Measurements from ENCODE around the gene GSAP.
A peak's percentile ranks its signal among the peaks of the same experiment; 100 is the strongest.

The GSAP gene

GRCh38 chr7:77434570-77435275 lies 18.6 kb upstream of the GSAP start:
- peak; percentile 57 for DNase-seq

GRCh38 chr7:77433901-77434300 lies 17.8 kb upstream of the GSAP start:
- no peak for DNase-seq

- DNase-seq, result no peak
Observed at GRCh38 chr7:77430927-77431326, 14.8 kb upstream of the GSAP start.

GRCh38 chr7:77428777-77429231 lies 12.7 kb upstream of the GSAP start:
- no peak for DNase-seq

- DNase-seq, result peak; percentile 90
Observed at GRCh38 chr7:77427996-77428603, 12.0 kb upstream of the GSAP start.

- peak; percentile 71 for DNase-seq
Observed at GRCh38 chr7:77426521-77427051, 10.4 kb upstream of the GSAP start.

GRCh38 chr7:77426052-77426404 lies 9.9 kb upstream of the GSAP start:
- DNase-seq, result no peak

GRCh38 chr7:77425101-77426051 lies 9.2 kb upstream of the GSAP start:
- peak; percentile 91 for DNase-seq

GRCh38 chr7:77422500-77422899 lies 6.4 kb upstream of the GSAP start:
- DNase-seq, result no peak

GRCh38 chr7:77420986-77421672 lies 5.0 kb upstream of the GSAP start:
- no peak for DNase-seq

- DNase-seq, result no peak
Observed at GRCh38 chr7:77420438-77420837, 4.3 kb upstream of the GSAP start.

- no peak for DNase-seq
Observed at GRCh38 chr7:77419102-77419501, 3.0 kb upstream of the GSAP start.

GRCh38 chr7:77417801-77418200 lies 1.7 kb upstream of the GSAP start:
- DNase-seq, result no peak

GRCh38 chr7:77416621-77417371 lies 647 bp upstream of the GSAP start:
- no peak for DNase-seq

- no peak for DNase-seq
Observed at GRCh38 chr7:77415476-77415822, 700 bp downstream of the GSAP start.

GRCh38 chr7:77413861-77414424 lies 2.2 kb downstream of the GSAP start:
- DNase-seq, result peak; percentile 67

GRCh38 chr7:77413128-77413527 lies 3.0 kb downstream of the GSAP start:
- DNase-seq, result no peak

- peak; percentile 95 for DNase-seq
Observed at GRCh38 chr7:77409739-77410547, 6.2 kb downstream of the GSAP start.

- no peak for DNase-seq
Observed at GRCh38 chr7:77409005-77409738, 7.0 kb downstream of the GSAP start.

GRCh38 chr7:77407906-77408305 lies 8.2 kb downstream of the GSAP start:
- DNase-seq, result no peak

Data from HCEC 1CT (cell line).